Stromal cell of bone marrow (primary cell): ENCODE measurements around the gene PCDH9.
"Not testable (repeated sequence)": the region's sequence is repeated elsewhere in the genome, so short reads cannot be mapped to it uniquely, and the experiment has no call there.

Source experiments
- DNase-seq: peaks from one replicate; pipeline ENCODE4 v3.0.0-alpha.2; 2012; ENCODE audit warnings: low read depth

Gene PCDH9

DNA sequence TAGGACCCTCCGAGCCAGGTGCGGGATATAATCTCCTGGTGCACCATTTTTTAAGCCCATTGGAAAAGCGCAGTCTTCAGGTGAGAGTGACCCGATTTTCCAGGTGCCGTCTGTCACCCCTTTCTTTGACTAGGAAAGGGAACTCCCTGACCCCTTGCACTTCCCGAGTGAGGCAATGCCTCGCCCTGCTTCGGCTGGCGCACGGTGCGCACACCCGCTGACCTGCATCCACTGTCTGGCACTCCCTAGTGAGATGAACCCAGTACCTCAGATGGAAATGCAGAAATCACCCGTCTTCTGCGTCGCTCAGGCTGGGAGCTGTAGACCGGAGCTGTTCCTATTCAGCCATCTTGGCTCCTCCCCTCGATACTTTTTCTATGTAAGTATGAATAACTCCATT is 970.7 kb downstream of the PCDH9 start:
- DNase-seq = not testable (repeated sequence)
